HAP-1 (cell line): ENCODE results near the gene ANKRD36B.
"Not testable (repeated sequence)": the region's sequence is repeated elsewhere in the genome, so short reads cannot be mapped to it uniquely, and the experiment has no call there.

Experiments used
- DNase-seq, 2 experiments: peaks; one replicate each; pipeline ENCODE4 v3.0.0-alpha.2; 2016 to 2020; ENCODE audit warnings: low spot score in 2 of 2
- H3K27me3 ChIP-seq: fragments of 250-450 bp; sonication (Bioruptor Pico); 2 replicates; pipeline ENCODE4 v1.5.1; 2020; ENCODE audit warnings: low read depth, mild to moderate bottlenecking, moderate library complexity
- H3K36me3 ChIP-seq: fragments of 250-450 bp; sonication (Bioruptor Pico); replicated peaks from 2 replicates; pipeline ENCODE4 v1.5.1; 2020; ENCODE audit warnings: mild to moderate bottlenecking
- H3K4me1 ChIP-seq: fragments of 250-450 bp; sonication (Bioruptor Pico); 2 replicates; pipeline ENCODE4 v1.5.1; 2020; ENCODE audit warnings: mild to moderate bottlenecking
- H3K4me3 ChIP-seq: fragments of 250-450 bp; sonication (Bioruptor Pico); 2 replicates; pipeline ENCODE4 v1.5.1; 2020; ENCODE audit warnings: mild to moderate bottlenecking, moderate library complexity
- H3K9me3 ChIP-seq: fragments of 250-450 bp; sonication (Bioruptor Pico); 2 replicates; pipeline ENCODE4 v1.5.1; 2020; ENCODE audit warnings: mild to moderate bottlenecking, moderate library complexity
- in situ Hi-C: fragments of 300-500 bp; cut with MboI; formaldehyde crosslinking; loops from 3 replicates; pipeline ENCODE4 v1.14.3; 2020; ENCODE audit warnings: low sequenced_read_pairs, inconsistent platforms, mixed read lengths

Gene ANKRD36B

GRCh38 chr2:97495651-97496050 is 94.0 kb downstream of the ANKRD36B start:
- H3K4me3 ChIP-seq, in situ Hi-C loops, DNase-seq, H3K36me3 ChIP-seq, H3K9me3 ChIP-seq, H3K27me3 ChIP-seq, H3K4me1 ChIP-seq: not testable (repeated sequence)

GRCh38 chr2:97490141-97490540 is 99.5 kb downstream of the ANKRD36B start:
- H3K4me3 ChIP-seq, in situ Hi-C loops, H3K9me3 ChIP-seq, H3K27me3 ChIP-seq, H3K36me3 ChIP-seq, H3K4me1 ChIP-seq, DNase-seq: not testable (repeated sequence)
